GM18868 (cell line): ENCODE data around the gene AGAP3.
"Not testable (repeated sequence)": the region's sequence is repeated elsewhere in the genome, so short reads cannot be mapped to it uniquely, and the experiment has no call there.

ENCODE experiments used
- ATAC-seq: cut with Tn5 transposase; IDR thresholded peaks from one replicate; pipeline ENCODE4 v1.9.1; 2021; ENCODE audit warnings: mild to moderate bottlenecking, moderate library complexity; ENCODE audit not compliant: unreplicated experiment

AGAP3 gene

DNA sequence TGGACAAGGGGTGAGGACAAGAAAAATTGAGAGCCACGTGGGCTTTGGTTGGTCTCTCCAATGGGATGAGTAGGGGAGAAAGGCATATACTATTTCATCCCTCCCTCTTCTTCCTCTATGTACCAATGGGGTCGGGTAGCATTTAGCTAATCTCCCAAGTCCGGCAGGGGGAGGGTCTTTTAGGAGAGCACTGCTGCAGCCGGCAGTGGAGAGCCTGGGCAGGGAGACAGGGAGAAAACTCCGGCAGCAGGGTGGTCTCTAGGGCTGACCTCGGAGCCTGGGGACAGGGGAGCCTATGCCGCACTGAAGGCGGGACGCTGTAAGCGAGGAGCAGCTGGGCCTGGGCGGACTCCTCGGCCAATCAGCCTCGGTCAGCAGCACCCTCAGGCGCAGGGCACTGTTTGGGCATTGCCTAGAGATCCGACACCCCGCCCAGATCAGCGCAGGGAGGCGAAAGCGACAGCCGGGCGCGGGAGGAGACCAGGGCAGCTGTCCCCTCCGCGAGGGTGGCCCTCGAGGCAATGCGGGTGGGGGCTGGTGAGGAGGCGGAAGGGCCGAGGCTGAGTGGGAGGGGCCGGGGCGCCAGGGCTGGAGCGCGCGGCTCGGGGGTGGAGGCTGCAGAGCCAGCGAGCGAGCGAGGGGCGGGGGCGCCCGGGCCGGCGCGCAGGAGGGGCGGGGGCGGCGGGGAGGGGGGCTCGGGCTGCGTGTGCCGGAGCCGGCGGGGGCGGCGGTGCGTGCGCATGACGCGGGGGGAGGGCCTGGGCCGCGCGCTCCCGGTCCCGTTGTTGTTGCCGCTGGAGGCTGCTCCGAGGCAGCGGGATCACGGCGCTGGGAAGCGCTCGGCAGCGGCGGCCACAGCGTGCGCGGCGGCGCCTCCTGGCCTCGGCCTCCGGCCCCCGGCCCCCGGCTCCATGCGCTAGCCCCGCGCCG lies at the start of gene AGAP3:
AGAP3 (plus strand) TSS at position 785 of the 930 bp plus-strand sequence. CDS start 267 bp downstream, outside the sequence.
- ATAC-seq: peak; percentile 39

DNA sequence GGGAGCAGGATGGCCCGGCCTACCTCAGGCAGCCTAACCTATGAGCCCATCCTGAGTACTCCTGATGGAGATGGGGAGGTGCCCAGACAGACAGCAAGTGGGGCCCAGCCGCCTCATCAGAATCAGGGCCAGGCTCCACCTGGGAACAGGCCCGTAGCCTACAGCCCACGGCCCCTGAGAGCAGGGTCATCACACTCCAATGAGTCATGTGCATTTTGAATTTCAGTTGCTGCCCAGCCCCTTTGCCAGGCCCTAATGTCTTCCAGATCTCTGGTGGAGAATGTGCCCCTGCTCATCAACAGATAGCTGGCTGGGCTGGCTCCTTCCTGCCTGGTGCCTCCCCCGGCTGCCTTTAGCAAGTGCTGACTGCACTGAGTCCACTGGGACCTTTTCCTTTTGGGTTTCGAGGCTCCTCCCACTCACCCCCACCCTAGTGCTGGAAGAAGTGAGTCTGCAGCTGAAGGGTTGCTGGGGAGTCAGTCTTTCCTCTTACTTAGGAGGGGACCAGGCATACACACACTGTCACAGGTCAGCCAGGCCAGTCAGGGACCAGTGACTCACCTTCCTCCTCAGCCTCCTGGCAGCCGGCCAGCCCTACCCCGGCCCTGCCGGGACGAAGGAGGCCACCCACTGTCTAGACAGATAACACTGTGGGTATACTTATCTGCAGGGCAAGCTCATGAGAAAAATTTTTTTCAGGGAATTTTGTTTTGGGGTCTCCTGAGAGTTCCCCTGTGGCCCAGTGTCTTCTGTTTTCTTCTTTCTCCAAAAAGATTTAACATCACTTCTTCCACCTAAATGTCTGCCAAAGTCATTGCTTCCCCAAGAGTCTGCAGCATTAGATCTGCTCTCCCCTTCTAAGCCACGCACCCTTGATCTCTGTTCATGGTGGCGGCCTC lies 47.1 kb upstream of the AGAP3 start:
- peak; percentile 62 for ATAC-seq

DNA sequence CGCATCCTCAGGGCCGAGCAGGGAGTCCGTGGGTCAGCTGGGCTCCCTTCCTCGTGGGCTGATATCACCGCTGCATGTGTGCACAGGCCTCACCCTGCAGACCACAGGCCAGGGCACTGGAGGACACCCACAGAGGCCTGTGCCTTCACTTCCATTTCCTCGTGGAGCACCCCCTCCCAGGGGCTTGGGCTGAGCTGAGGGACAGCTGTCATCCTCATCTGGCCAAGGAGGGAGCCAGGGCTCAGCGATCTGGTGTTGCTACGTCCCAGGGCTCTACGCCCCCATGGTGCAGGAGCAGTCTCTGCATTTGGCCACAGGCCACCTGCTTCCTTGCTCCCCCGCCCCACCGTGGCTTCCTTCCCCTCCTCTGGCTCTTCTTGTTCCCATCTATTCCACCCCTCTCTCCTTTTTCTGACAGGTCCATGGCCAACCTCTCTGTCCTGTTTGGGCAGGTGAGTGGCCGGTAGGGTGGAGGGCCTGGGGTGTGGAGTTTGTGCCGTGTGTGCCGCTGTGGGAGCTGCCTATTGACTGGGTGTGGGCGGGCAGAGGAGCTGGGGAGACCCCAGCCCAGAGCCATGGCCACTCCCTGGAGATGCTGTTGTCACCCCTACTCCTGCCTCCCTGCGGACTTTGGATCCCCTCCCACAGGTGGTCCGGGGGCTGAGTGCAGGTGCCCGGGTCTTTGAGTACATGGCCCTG lies 46.3 kb upstream of the AGAP3 start:
- no peak for ATAC-seq

DNA sequence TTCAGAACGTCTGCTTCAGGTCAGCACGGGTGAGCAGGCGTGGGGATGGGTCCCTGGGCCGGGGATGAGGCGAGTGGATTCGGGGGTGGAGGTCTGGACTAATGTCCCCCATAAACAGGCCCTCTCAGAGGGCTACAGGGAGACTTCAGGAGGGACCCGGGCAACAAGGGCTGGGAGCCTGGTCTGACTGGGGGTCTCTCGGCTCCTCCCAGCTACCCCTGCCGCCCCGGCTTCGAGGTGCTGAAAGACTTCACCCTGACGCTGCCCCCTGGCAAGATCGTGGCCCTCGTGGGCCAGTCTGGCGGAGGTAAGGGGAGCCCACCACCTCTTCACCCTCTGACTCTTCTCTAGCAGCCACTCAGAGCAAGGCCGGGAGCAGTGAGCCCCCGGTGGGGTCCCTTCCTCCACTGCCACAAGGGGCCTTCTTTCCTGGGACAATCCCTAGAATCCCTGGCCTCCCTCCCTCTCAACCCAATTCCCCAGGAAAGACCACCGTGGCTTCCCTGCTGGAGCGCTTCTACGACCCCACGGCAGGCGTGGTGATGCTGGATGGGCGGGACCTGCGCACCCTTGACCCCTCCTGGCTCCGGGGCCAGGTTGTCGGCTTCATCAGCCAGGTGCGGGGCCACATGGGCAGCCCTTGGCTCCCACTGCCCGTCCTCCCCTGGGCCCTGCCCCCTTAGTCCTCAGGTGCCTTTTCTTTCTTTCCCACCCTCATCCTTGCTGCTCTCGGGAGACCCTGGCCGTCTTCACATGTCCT lies 45.5 kb upstream of the AGAP3 start:
- ATAC-seq: no peak

GRCh38 chr7:151043449-151043848 lies 42.8 kb upstream of the AGAP3 start:
- ATAC-seq: not testable (repeated sequence)

GRCh38 chr7:151043959-151044358 lies 42.3 kb upstream of the AGAP3 start:
- no peak for ATAC-seq

DNA sequence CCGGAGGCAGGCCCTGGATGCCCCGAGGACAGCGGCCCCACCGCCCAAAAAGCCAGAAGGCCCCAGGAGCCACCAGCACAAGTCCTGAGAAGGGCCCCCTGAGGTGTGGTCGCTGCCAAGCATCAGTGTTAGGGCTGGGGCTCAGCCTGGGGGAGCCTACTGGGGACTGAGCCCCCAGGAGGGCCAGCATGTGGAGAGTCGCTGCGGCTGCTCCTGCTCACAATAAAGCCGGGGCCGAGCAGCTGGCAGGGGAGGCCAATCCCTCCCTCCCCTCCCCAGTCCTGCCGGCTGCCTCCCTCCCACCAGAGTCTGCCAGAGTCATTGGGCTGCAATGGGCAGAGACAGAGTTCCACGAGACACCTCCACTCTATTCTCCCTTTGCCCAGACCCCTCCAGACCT lies 41.0 kb upstream of the AGAP3 start:
- no peak for ATAC-seq

- ATAC-seq: no peak
Measured at GRCh38 chr7:151045967-151046366, 40.3 kb upstream of the AGAP3 start.

DNA sequence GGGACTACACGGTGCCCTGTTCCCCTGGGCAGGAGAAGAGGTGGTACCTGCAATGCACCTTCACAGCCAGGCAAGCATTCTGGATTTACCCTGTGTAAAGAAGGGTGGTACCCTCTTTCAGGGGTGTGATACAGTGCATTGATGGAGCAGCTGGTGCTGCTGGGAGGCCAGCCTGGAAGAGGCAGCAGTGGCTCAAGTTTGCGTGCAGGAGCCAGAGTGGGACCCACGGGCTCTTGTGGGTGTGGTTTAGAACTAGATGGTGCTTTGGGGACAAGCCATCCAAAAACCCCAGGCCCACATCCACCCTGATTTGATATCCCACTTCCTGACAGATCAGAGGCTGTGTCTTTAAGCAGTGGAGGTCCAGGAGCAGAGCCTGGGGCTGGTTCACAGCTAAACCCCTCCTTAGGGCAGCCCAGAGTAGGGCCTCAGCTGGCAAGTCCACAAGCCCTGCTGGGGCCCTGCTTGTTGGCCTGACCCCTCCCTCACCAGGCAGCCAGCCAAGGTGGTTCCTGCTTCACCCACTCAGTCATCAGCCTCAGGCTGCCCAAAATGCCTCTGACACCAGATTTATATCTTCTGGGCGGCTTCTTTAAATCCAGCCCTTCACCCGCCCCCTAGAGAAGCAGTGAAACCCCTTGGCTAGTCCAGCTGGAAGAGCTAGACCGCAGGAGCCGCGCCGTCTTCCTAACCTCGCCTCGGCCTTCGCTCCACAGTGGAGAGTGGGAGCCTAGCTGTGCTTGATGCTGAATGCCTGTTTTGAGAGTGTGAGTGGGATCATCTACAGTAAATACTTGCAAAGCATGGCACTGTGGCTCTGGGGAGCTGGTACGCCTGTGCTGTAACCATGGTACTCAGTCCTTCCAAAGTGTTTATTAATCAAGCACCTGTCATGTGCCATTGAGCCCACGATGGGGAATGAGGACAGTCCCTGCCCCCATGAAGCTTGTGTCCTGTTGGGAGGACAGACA lies 39.4 kb upstream of the AGAP3 start:
- ATAC-seq: no peak

DNA sequence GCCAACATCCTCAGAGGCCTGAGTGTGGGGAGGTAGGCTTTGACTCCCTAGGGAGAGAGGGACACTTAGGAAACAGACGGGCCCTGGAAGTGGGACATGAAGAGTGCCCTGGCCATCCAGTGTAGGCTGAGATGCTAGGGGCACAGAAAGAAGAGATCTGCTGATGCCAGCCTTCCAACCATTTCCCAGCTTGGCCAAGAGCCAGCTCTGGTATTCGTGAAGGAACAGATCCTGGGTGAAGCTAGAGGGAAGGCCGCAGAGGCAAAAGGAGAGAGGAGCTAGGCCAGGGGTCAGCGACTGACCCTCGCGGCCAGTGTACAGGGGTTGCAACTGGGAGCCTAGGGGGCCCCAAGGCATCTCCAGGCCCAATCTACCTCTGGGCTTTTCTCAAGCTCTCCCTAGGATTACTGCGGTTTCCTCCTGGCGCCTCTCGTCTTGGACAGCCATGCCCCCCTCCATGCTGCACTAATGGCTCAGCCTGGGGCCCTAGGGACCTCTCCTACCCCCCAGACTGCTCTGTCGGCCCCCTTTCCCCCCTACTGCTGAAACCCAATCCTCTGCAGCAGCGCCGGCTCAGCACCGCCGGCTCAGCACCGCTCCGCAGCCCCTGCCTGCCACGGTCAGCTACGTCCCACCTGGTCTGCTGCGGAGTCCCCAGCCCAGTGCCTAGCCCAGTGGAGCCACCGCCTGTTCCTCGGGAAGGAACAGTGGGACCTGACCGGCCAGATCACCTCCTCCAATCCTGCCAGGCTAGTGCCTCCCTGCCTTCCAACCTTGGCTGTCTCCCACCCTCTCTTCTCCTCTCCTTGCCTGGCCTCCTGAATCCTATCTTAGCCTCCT lies 38.1 kb upstream of the AGAP3 start, which contains the start of gene ASIC3:
ASIC3 (plus strand) TSS at position 556 of the 840 bp plus-strand sequence. CDS start 355 bp downstream, outside the sequence.
- ATAC-seq: no peak

DNA sequence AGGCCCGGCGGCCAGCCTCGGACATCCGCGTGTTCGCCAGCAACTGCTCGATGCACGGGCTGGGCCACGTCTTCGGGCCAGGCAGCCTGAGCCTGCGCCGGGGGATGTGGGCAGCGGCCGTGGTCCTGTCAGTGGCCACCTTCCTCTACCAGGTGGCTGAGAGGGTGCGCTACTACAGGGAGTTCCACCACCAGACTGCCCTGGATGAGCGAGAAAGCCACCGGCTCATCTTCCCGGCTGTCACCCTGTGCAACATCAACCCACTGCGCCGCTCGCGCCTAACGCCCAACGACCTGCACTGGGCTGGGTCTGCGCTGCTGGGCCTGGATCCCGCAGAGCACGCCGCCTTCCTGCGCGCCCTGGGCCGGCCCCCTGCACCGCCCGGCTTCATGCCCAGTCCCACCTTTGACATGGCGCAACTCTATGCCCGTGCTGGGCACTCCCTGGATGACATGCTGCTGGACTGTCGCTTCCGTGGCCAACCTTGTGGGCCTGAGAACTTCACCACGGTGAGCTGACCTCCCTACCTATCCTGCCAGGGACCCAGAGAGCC lies 37.3 kb upstream of the AGAP3 start:
- ATAC-seq: no peak

DNA sequence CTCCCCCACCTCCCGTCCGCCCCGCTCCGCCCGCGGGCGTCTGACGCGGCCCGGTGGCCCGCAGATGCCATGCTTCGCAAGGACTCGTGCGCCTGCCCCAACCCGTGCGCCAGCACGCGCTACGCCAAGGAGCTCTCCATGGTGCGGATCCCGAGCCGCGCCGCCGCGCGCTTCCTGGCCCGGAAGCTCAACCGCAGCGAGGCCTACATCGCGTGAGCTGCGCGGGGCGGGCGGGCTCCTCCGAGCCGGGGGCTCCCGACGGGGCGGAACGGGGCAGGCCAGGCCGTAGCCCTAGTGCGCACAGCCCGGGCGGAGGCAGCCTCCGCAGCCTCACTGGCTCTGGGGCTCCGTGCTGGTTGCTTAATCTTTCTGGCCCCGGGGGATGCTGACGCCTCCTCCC lies 35.2 kb upstream of the AGAP3 start:
- no peak for ATAC-seq

DNA sequence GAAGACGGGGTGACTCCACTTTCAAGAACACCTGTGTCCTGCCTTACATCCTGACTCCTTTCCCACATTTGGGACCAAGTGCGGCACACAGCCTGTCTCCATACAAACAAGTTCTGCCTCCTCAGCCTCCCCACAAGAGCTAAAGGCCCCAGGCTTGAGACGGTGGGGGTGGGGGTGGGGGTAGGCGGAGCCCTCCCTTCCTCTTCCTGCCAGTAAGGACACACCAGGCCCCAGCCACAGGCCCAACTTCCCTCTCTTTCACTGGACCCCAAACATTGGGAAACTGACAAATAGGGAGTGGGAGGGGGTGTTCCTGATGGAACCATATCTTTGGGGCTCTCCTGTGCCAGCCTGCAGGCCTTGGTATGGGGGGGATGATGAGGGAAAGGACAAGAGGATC lies 33.2 kb upstream of the AGAP3 start:
- ATAC-seq: no peak

DNA sequence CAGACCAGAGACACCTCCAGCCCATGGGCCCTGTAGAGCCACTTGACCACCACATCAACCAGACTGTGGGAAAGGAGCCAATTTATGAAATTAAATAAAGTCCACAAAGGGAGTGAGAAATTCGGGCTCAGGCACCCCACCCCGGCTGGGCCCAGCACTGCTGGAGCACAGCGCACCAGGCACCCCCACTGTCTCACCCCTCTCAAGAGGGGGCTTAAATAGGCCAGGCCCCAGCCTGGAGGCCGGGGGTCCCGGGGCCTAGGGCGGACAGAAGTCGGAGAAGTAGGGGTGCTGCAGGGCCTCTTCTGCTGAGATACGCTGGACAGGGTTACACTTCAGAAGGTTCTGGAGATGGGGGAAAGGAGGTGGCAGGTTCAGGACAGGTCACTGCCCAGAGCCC lies 32.5 kb upstream of the AGAP3 start:
- ATAC-seq: no peak

DNA sequence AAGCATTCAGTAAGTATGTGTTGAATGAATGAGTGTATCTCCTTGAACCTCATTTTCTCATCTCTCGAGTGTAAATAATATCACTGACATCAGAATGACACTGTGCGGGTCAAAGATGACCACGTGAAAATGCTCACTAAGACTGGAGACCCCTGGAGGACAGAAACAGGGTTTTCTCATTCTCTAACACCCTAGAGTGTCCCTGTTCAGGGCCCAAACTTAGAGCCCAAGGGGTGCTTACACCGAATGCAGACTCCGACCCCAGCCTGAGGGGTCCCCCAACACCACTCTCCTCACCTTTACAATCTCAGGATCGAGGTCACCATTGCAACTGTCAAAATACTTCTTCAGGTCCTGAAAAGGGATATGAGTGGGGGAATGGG lies 30.0 kb upstream of the AGAP3 start:
- no peak for ATAC-seq

DNA sequence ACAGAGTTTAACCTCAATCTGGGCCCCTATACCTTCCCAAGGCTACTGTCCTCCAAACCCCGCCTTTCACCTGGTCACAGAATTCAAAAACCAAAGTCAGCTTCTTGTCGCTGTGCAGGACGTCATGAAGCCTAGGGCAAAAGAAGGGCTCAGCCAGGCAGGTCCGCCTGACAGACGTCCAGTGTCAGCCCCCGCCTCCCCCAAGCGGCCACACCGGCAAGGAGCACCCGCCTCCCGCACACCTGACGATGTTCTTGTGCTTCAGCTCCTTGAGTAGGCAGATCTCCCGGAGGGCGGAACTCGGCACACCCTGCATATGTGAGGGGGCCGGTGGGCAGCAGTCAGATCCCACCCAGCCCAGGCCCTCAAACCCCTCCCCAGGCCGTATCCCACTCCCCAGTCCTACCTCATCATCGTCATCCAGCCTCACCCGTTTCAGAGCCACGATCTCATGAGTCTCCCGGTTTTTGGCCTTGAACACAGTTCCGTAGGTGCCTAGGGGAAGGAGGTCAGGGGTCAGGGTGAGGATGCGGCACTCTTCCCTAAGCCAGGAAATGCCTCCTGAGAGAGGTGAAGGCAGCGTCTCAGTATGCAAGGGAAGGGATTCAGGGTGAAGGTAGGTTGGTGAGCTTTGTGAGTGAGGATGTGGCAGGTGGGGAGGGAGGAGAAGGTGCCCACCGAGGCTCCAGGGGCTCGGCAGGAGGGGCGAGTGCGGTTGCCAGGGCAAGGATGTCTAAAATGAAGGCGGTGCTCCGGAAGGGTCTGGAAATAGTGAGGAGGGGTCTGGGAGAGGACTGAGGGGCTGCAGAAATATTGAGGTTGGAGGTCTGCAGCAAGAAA lies 29.4 kb upstream of the AGAP3 start:
- ATAC-seq: no peak

- peak; percentile 15 for ATAC-seq
Measured at GRCh38 chr7:151057506-151057988, 28.7 kb upstream of the AGAP3 start, which contains the start of gene CDK5. Gene CDK5 (minus strand): TSS chr7:151057897. CDS start chr7:151057848, 49 bp downstream.
